Nucleus accumbens (tissue), 56 donors: ENCODE measurements around the gene UBA6.

ENCODE experiments used
- DNase-seq, 56 donors: peaks; one replicate each; lab custom pipeline; 2025; lab: John Stamatoyannopoulos, UW

The UBA6 gene

DNA sequence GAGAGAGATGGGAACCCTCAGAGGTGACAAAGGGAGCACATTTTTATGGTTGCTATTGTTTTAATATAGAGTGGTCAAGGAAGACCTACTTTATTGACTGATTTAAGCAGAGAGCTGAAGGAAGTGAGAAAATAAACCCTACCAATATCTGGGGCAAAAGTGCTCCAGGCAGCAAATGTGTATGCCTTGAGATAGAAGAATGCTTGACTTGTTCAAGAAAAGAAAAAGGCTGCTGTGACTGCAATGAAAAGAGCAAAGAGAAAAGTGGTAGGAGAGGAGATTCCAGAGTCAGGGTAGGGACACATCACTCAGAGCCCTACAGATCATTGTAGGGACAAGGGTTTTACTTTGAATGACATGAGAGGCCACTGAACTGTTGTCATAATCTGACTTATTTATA, 116.5 kb downstream of the UBA6 start:
- DNase-seq = no peak

DNA sequence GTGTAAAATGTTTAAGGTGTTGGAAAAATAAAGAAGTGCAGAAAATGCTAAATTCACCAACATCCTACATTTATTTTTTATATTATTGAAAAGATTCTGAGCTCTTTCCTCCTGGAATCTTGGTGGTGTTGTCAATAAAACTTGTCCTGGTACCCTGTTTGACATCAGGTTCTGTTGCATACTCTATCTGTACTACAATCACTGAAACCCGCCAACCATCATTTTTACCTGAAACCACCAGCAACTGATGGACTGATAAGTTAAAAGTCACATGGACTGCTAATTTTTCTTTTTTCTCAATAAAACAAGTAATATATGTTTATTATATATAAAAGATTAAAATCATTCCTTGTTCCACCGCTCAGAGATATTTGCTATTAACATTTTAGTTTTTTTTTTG, 119.0 kb downstream of the UBA6 start:
- DNase-seq = no peak

GRCh38 chr4:67581208-67581857, 119.6 kb downstream of the UBA6 start:
- no peak for DNase-seq

DNA sequence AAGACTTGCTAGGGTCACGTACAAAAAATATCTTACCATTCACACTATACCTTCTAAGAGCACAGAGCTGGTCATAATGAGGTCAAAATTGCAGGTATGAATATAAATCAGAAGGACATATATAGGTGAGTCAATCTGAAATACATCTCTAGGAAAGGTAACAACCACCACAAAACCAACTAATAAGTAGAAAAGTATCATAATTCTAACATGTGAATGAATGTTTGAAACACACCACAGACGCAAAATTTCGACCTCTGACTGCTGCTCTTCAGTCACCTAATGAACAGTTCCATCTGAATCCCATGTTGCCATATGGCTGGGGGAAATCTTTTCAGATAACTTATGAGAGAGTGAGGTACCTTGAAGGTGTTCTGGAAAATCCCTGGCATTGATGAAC, 120.4 kb downstream of the UBA6 start:
- no peak for DNase-seq

- no peak for DNase-seq
These were observed 124.4 kb downstream of the UBA6 start for GRCh38 chr4:67576538-67576937.

DNA sequence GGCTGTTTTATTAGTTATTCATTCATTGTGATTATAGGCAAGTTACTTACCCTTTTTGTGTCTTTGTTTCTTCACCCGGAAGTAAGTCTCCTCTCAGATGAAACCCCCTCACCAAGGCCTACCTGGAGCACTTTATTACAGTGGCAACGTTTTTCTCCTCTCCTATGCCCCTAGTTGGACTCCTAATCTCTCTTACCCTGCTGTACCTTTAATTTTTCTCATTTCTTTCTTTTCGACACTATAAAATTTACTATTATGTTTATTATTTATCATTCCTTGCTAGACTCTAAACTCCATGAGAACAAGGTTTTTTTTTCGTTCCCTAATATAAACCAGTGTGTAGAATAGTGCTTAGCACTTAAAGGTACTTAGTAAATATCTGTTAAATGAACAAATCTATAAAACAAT, 124.9 kb downstream of the UBA6 start:
- DNase-seq = no peak

DNA sequence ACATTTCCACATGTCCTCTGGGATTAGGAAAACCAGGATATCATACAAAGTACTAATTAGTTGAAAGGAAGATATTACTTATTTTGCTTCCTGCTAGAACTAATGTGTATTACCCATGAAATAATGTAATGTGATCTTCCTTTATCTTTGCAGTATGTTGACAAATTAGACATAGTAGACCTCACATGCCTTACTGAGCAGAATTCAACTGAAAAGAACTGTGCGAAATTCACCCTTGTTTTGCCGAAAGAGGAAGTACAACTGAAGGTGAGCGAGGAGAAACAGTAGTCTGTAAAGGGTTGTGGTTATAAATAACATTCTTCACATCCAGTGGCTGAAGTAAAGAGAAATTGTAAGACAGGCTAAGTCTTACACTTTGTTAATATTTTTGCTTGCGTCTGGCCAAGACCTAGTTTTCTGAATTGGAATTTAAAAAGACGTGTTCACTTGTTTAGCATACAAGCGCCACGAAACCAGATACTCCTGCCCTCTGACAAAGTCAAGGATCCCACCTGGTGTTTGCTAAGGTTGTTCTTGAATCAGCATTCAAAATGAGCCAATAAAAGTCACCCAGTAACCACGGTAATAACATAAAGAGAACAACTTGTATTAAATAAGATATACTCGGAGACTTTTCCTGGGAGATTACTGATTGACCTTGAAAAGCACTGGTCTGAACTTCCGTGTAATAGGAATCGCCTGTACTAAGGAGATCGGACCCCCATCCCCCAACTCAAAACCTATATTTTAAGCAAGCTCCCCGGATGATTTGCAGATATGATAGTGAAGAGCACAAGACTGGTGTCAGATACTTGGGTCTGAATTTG, 125.5 kb downstream of the UBA6 start:
- no peak for DNase-seq

GRCh38 chr4:67573193-67573592, 127.8 kb downstream of the UBA6 start:
- DNase-seq = no peak

- no peak for DNase-seq
These were observed 129.0 kb downstream of the UBA6 start for GRCh38 chr4:67571975-67572374.

- DNase-seq = no peak
These were observed 130.4 kb downstream of the UBA6 start for GRCh38 chr4:67570537-67570936.

- DNase-seq = no peak
These were observed 132.1 kb downstream of the UBA6 start for GRCh38 chr4:67568820-67569219.

DNA sequence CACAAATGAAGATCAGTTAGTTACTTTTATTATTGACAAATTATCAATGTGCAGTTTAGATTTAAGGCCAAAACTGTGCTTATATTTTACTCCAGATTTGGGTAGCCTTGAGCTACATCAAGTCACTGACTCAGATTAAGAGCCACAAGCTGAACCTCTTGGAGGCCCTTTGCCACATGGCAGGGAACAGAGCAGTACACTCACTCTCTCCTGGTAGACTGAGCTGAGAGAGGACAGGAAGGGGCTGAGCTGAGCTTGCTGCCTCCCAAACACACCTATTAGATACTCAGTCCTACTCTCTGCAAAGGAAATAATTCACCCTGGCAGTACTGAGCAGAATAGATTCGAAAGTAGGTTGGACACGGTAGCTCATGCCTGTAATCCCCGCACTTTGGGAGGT, 134.6 kb downstream of the UBA6 start:
- DNase-seq = no peak

GRCh38 chr4:67565284-67565683, 135.7 kb downstream of the UBA6 start:
- DNase-seq = no peak
